ENCODE measurements around the gene HIVEP3. TPM values are rescaled to one million over a fixed set of nuclear protein-coding genes. Genes with fewer than 3 reads are reported as not detected.

Gene HIVEP3
- total RNA-seq, 1 donor from 2014 or later = 21.5 TPM

GRCh38 chr1:41811051-41811795 lies 107.5 kb downstream of the HIVEP3 start:
- DNase-seq = no peak

GRCh38 chr1:41810446-41810845 lies 108.3 kb downstream of the HIVEP3 start:
- DNase-seq = no peak

- no peak for DNase-seq
These were observed 109.0 kb downstream of the HIVEP3 start for GRCh38 chr1:41809692-41810091.

- no peak for DNase-seq
These were observed 111.3 kb downstream of the HIVEP3 start for GRCh38 chr1:41807390-41807789.

- DNase-seq = no peak
These were observed 112.1 kb downstream of the HIVEP3 start for GRCh38 chr1:41806472-41807155.

GRCh38 chr1:41805771-41806471 lies 112.8 kb downstream of the HIVEP3 start:
- no peak for DNase-seq

GRCh38 chr1:41804176-41804575 lies 114.5 kb downstream of the HIVEP3 start:
- DNase-seq = no peak

- DNase-seq = no peak
These were observed 115.1 kb downstream of the HIVEP3 start for GRCh38 chr1:41803656-41804055.

GRCh38 chr1:41802532-41803501 lies 115.9 kb downstream of the HIVEP3 start:
- no peak for DNase-seq

- no peak for DNase-seq
These were observed 118.4 kb downstream of the HIVEP3 start for GRCh38 chr1:41800311-41800829.

GRCh38 chr1:41799723-41800122 lies 119.0 kb downstream of the HIVEP3 start:
- no peak for DNase-seq

- no peak for DNase-seq
These were observed 119.5 kb downstream of the HIVEP3 start for GRCh38 chr1:41799205-41799604.

- no peak for DNase-seq
These were observed 123.4 kb downstream of the HIVEP3 start for GRCh38 chr1:41795205-41795762.

GRCh38 chr1:41794031-41794430 lies 124.7 kb downstream of the HIVEP3 start:
- no peak for DNase-seq

- DNase-seq = no peak
These were observed 126.3 kb downstream of the HIVEP3 start for GRCh38 chr1:41792485-41792770.

GRCh38 chr1:41791667-41792484 lies 126.8 kb downstream of the HIVEP3 start:
- DNase-seq = no peak

GRCh38 chr1:41790351-41790750 lies 128.4 kb downstream of the HIVEP3 start:
- DNase-seq = no peak

- DNase-seq = no peak
These were observed 128.9 kb downstream of the HIVEP3 start for GRCh38 chr1:41789661-41790330.

- DNase-seq = no peak
These were observed 130.3 kb downstream of the HIVEP3 start for GRCh38 chr1:41788427-41788826.

All from occipital lobe (tissue), 2 donors.